HG02938 (cell line): Measurements from ENCODE around the gene NTM.
A peak's percentile ranks its signal among the peaks of the same experiment; 100 is the strongest.

Experiments
- ATAC-seq: cut with Tn5 transposase; IDR thresholded peaks from one replicate; pipeline ENCODE4 v1.9.1; 2021; ENCODE audit warnings: mild to moderate bottlenecking, moderate library complexity; ENCODE audit not compliant: unreplicated experiment

Gene NTM

GRCh38 chr11:131807876-131808275 lies 437.5 kb downstream of the NTM start:
- no peak for ATAC-seq

- no peak for ATAC-seq
These were observed 438.1 kb downstream of the NTM start for GRCh38 chr11:131808470-131808869.

- no peak for ATAC-seq
These were observed 438.9 kb downstream of the NTM start for GRCh38 chr11:131809203-131809918.

- ATAC-seq = no peak
These were observed 440.1 kb downstream of the NTM start for GRCh38 chr11:131810541-131810940.

GRCh38 chr11:131811383-131811782 lies 441.0 kb downstream of the NTM start:
- no peak for ATAC-seq

GRCh38 chr11:131814108-131814507 lies 443.7 kb downstream of the NTM start:
- no peak for ATAC-seq

GRCh38 chr11:131815590-131815989 lies 445.2 kb downstream of the NTM start:
- ATAC-seq = no peak

- ATAC-seq = no peak
These were observed 445.6 kb downstream of the NTM start for GRCh38 chr11:131816051-131816450.

- no peak for ATAC-seq
These were observed 447.3 kb downstream of the NTM start for GRCh38 chr11:131817687-131818188.

- ATAC-seq = no peak
These were observed 449.4 kb downstream of the NTM start for GRCh38 chr11:131819865-131820264.

GRCh38 chr11:131822506-131822905 lies 452.1 kb downstream of the NTM start:
- no peak for ATAC-seq

- no peak for ATAC-seq
These were observed 453.4 kb downstream of the NTM start for GRCh38 chr11:131823772-131824171.

GRCh38 chr11:131824771-131825170 lies 454.4 kb downstream of the NTM start:
- ATAC-seq = no peak

GRCh38 chr11:131827430-131827829 lies 457.0 kb downstream of the NTM start:
- ATAC-seq = no peak

- ATAC-seq = peak; percentile 61
These were observed 459.3 kb downstream of the NTM start for GRCh38 chr11:131829725-131830124.

- no peak for ATAC-seq
These were observed 461.7 kb downstream of the NTM start for GRCh38 chr11:131832079-131832478.

- ATAC-seq = no peak
These were observed 463.0 kb downstream of the NTM start for GRCh38 chr11:131833366-131833765.

GRCh38 chr11:131837562-131837961 lies 467.1 kb downstream of the NTM start:
- no peak for ATAC-seq

- no peak for ATAC-seq
These were observed 467.6 kb downstream of the NTM start for GRCh38 chr11:131838016-131838415.

- no peak for ATAC-seq
These were observed 468.9 kb downstream of the NTM start for GRCh38 chr11:131839326-131839725.

- ATAC-seq = no peak
These were observed 470.1 kb downstream of the NTM start for GRCh38 chr11:131840545-131840944.

- ATAC-seq = no peak
These were observed 470.6 kb downstream of the NTM start for GRCh38 chr11:131841028-131841427.
